HG02763 (cell line): Measurements from ENCODE around the gene PSMG4.

Experiments used
- ATAC-seq: cut with Tn5 transposase; IDR thresholded peaks from one replicate; pipeline ENCODE4 v1.9.1; 2021; ENCODE audit warnings: mild to moderate bottlenecking, moderate library complexity; ENCODE audit not compliant: unreplicated experiment

PSMG4 gene

GRCh38 chr6:3305831-3306230 is 47.1 kb downstream of the PSMG4 start:
- no peak for ATAC-seq

- no peak for ATAC-seq
These were observed 48.1 kb downstream of the PSMG4 start for GRCh38 chr6:3306848-3307247.

GRCh38 chr6:3307436-3307835 is 48.7 kb downstream of the PSMG4 start:
- no peak for ATAC-seq

- ATAC-seq: no peak
These were observed 49.4 kb downstream of the PSMG4 start for GRCh38 chr6:3308106-3308505.

GRCh38 chr6:3309391-3310050 is 50.8 kb downstream of the PSMG4 start:
- no peak for ATAC-seq

GRCh38 chr6:3310051-3310448 is 51.3 kb downstream of the PSMG4 start:
- no peak for ATAC-seq

- ATAC-seq: no peak
These were observed 52.0 kb downstream of the PSMG4 start for GRCh38 chr6:3310703-3311102.

- ATAC-seq: no peak
These were observed 53.1 kb downstream of the PSMG4 start for GRCh38 chr6:3311826-3312225.

GRCh38 chr6:3312604-3313231 is 54.0 kb downstream of the PSMG4 start:
- ATAC-seq: no peak

- ATAC-seq: no peak
These were observed 55.4 kb downstream of the PSMG4 start for GRCh38 chr6:3314176-3314575.

- no peak for ATAC-seq
These were observed 56.1 kb downstream of the PSMG4 start for GRCh38 chr6:3314621-3315467.

- ATAC-seq: no peak
These were observed 57.1 kb downstream of the PSMG4 start for GRCh38 chr6:3315841-3316240.

- ATAC-seq: no peak
These were observed 57.6 kb downstream of the PSMG4 start for GRCh38 chr6:3316331-3316730.

- no peak for ATAC-seq
These were observed 58.1 kb downstream of the PSMG4 start for GRCh38 chr6:3316818-3317217.
